ENCODE measurements around the gene PLCH1.

The PLCH1 gene

GRCh38 chr3:155385896-155386625 lies 358.8 kb downstream of the PLCH1 start:
- DNase-seq: no peak

- DNase-seq: peak in 34 of 56 donors; percentile 1 to 76 (median 21)
These were observed 362.4 kb downstream of the PLCH1 start for GRCh38 chr3:155382396-155383042.

DNA sequence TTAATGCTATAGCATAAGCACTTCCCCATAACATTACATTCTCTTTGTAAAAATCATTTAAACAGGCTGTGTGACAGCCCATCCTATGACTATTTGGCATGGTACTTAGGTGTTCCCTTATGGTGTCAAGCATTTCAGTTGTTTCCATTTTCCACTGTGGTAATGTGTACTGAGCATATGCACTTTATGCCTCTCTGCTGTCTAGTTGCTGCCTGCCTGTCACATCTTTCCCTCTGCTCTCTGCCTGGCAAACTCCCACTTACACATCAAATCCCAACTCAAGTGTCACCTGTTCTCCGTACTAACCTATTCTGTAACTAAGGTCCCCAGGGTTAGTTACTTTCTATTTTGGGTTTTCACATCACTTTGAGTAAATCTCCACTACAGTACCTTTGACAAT lies 367.0 kb downstream of the PLCH1 start:
- peak in 6 of 56 donors; percentile 5 to 29 (median 18) for DNase-seq

DNA sequence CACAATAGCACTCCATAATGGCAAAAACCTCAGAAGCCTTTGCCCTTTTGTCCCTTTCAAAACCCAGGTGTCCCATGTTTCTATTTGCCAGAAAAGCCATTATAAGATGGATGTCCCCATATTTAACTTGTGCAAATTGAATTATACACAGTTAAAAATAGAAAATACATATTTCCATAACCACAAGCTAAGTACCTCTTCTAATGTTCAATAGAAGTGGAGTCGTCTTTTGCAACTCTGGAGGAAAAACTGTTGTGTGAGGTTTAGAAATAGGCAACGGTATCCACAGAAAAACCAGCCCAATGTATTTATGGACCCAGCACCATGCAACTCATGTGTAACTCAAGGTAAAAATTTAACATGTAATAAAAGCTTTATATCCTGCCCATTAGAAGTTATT lies 367.8 kb downstream of the PLCH1 start:
- no peak for DNase-seq

DNA sequence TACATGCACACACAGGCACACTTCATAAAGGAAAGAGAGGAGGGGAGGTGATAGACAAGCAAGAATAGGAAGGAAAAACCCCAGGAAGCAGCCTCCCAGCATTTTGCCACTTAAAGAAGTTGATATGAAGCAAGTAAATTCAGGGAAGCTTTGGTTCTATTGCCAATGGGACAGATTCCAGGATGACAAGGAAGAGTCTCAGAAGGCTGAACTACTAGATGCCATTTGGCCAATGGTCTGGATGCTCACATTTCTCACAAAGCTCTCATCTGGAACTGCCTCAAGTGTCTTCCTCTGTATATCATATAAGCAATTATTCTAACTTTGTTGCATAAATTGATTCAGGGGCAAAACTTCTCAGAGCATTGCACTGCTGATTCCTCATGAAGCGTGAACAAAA lies 372.6 kb downstream of the PLCH1 start:
- DNase-seq: no peak

- no peak for DNase-seq
These were observed 373.9 kb downstream of the PLCH1 start for GRCh38 chr3:155370764-155371503.

DNA sequence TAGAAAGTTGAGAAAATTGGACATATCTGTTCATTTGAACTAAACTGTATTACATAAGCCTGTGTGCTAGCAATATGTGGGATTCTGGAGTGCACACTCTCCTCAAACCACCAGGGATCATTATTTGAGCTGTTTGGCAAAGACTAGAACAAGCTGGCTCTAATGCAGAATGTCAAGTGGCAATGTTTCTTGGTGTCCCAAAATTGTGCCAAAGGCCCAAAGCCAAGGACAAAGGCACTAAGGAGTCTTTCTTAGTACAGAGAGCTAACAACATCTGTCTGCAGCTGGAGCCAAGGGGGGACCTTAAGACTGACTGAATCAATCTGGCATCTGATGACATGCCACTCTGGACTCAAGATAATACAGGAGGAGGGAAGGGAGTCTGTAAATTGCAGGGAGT lies 374.7 kb downstream of the PLCH1 start:
- DNase-seq: peak in 10 of 56 donors; percentile 2 to 34 (median 12)

- DNase-seq: no peak
These were observed 375.1 kb downstream of the PLCH1 start for GRCh38 chr3:155369735-155370134.

- DNase-seq: no peak
These were observed 375.6 kb downstream of the PLCH1 start for GRCh38 chr3:155369244-155369643.

DNA sequence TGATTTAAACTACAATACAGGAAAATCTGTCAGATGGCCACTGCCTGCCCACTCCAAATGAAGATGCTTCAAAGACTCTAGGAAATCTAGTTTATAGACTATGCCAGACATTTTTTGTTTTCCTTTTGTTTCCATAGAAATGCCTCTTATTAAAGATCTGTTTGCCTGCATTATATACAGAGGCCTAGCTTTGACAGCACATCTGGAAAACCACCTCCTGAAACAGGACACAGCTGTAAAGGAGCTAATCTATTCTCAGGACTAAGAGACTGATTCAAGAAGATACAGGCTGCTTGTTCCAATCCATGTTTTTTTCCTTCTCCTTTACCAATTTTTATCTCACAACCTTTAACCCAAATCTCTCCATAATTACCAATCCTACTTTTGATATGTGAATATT lies 376.1 kb downstream of the PLCH1 start:
- no peak for DNase-seq

DNA sequence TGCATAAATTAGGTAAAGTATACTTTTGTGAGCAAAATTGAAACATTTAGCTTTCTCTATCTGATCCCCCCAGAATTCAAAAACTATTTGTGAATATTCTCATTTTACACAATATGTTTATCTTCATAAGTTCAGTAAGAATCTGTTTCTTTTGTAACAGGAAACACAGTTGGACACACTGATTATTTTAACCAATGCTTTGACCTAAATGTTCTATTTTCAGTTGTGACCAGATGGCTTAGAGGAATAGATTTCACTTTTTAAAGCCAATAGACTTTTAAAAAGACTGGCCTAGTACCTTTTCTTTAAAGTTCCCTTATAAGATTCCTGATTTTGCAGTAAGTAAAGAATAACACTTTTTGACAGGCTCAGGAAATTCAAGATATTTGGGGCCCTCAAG lies 377.4 kb downstream of the PLCH1 start:
- DNase-seq: no peak

DNA sequence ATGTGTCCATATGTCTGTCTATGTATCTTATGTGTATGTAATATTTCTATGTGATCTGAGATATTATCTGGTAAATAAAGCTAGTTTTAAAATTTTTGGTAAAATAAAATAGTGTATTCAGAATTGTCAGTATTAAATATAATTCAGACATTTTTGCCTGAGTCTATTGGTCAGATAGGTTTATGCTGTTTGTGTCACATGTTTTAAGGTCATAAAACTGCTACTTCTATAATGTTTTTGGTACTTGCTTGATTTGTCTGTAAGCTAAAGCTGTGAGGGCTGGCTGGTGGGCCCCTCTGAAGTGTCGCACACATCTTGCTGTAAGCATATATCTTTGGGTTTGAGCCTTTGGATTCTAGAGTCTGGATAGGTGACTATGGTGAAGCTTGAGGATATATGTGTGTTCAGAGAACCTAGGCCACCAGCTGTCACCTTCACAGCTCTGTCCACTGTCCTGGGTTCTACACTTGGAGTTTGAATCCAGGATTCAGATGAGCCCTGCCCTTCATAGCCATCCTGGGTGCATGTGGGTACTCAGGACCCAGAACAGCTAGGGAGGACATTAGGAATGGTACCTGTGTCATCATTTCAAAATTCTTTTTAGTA lies 379.6 kb downstream of the PLCH1 start:
- DNase-seq: no peak

GRCh38 chr3:155364492-155364891 lies 380.4 kb downstream of the PLCH1 start:
- DNase-seq: no peak

DNA sequence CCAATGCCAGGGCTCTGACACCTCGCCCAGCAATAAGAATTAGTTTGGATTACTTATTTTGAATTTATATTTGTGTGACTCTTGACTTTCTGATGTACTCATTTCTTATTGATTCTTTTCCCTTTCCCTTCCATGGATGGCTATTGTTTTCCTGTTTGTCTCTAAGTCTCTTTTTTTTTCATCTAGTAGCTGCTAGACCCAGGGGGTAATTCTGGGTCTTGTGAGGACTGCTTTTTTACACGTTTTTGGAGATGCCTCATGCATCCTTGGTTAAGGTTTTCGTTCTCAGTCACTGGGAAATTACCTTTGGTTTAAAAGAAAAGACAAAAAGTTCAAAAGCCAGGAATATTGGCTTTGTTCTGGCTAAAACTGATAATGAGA lies 381.2 kb downstream of the PLCH1 start:
- no peak for DNase-seq

GRCh38 chr3:155362808-155363689 lies 381.8 kb downstream of the PLCH1 start:
- no peak for DNase-seq

DNA sequence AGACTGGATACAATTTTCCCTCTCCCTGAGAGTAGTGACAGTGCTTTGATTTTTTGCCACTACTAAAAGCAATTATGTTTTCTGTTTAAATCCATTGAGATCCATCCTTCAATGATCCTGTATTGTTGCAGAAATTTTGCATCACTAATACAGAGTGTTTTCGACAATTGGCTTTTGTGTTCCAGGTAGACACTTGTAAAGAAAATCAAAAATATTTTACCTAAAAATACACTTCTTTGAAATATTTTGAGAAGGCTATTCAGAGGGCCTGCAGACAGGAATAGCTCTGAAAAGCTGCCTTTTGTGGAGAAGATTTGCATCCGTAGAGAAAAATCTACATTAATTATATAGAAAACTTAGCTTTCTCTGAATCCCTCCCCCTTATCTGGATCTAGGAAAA lies 384.6 kb downstream of the PLCH1 start:
- DNase-seq: no peak

DNA sequence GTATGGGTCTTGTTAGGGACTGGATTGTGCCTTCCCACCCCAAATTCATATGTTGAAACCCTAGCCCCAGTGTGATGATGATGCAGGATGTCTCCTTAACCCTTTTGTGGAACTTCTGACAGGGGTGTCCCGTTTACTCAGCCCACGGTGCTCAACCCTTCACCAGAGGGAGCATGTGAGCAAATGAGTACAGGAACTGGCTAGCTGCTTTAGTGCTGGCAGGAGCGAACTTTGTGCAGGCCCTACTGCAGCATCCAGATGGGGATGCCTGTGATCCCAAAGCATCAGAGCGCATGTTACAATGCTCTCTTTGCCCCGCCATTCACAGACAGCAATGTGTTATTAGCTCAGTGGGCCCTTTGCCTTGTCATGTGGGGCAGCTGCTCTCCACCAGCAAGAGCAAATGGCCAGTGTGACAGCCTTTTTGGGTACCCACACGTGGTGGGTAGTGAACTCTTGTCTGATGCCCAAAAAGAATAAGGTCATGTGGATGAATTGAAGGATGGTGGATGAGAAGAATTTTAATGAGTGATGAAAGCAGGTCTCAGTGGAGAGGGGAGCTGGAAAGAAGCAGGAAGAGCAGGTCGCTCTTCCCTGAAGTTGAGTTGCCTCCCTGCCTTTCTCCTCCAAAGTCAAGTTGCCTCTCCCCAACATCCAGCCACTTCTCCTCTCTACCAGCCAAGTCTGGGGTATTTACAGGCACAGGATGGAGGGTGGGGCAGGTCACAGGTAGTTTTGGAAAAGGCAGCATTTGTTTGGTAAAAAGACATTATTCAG lies 388.1 kb downstream of the PLCH1 start:
- DNase-seq: peak in 2 of 56 donors; percentile 5 to 12

DNA sequence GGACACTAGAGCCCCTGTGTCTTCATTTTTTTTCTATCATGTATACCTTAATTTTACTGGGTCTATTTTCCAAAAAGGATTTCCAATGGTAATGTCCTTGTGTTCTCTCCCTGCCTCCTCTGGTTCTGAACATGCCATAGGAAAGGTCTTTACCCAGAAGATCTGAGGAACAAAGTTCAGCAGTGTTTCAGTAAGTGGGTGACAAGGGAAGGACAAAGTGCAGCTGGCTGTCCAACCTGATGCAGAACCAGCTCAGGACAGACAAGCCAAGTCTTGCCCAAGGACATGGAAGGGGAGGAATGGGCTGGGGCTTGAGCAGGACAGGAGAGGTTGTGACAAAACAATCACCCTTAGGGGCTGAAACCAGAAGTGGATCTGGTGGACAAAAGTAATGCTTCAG lies 390.2 kb downstream of the PLCH1 start:
- no peak for DNase-seq

DNA sequence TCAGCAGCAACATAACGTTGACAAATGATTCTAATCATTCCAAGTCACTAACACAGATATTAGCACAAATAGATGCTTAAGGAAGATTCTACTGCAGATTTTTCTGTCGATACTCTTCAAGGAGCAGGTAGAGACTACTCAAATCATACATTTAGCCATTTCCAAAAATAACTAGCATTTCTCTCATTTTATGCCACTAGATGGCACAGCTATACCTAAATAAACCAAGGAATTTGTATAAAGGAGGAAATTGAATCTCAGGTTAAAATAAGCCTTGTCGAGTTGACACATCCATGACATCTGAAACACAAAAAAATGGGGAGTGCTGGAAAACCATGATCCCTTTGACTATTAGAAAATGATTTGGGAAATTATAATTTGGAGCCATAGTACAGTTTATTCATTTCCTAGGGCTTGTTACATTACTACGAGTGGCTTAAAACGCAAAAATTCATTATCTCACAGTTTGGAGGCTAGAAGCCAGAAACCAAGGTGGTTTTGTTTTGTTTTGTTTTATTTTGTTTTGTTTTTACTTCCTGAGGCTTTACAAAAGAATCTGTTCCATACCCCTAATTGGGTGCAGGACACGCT lies 391.9 kb downstream of the PLCH1 start:
- no peak for DNase-seq

- no peak for DNase-seq
These were observed 394.3 kb downstream of the PLCH1 start for GRCh38 chr3:155350571-155350970.
